NCI-H2107 treated with DMSO at 0.1 percent for 48 hours (cell line): ENCODE data around the gene ACSF2.
"Not testable (repeated sequence)": the region's sequence is repeated elsewhere in the genome, so short reads cannot be mapped to it uniquely, and the experiment has no call there.

Experiments used
- DNase-seq: peaks from one replicate; lab custom pipeline; 2025; ENCODE audit not compliant: unreplicated experiment; lab: John Stamatoyannopoulos, UW

The ACSF2 gene

GRCh38 chr17:50475775-50476544, 49.9 kb downstream of the ACSF2 start:
- not testable (repeated sequence) for DNase-seq

GRCh38 chr17:50476545-50477315, 50.7 kb downstream of the ACSF2 start:
- no peak for DNase-seq

- no peak for DNase-seq
Observed at GRCh38 chr17:50477976-50478375, 52.0 kb downstream of the ACSF2 start.

GRCh38 chr17:50478391-50479381, 52.7 kb downstream of the ACSF2 start, which contains the start of gene RSAD1:
RSAD1 (plus strand) TSS chr17:50478860; CDS start chr17:50478885, 25 bp downstream.
- peak; percentile 47 for DNase-seq

GRCh38 chr17:50479522-50480141, 53.6 kb downstream of the ACSF2 start:
- peak; percentile 49 for DNase-seq

- no peak for DNase-seq
Observed at GRCh38 chr17:50480142-50480764, 54.2 kb downstream of the ACSF2 start.

GRCh38 chr17:50480854-50481490, 55.0 kb downstream of the ACSF2 start:
- DNase-seq, result no peak

GRCh38 chr17:50481648-50482047, 55.6 kb downstream of the ACSF2 start:
- DNase-seq, result no peak

GRCh38 chr17:50482110-50482509, 56.1 kb downstream of the ACSF2 start:
- DNase-seq, result no peak

GRCh38 chr17:50482516-50482915, 56.5 kb downstream of the ACSF2 start:
- peak; percentile 69 for DNase-seq

- DNase-seq, result no peak
Observed at GRCh38 chr17:50483266-50483665, 57.2 kb downstream of the ACSF2 start.

GRCh38 chr17:50484386-50485155, 58.6 kb downstream of the ACSF2 start:
- no peak for DNase-seq

- no peak for DNase-seq
Observed at GRCh38 chr17:50487213-50488096, 61.4 kb downstream of the ACSF2 start.

- no peak for DNase-seq
Observed at GRCh38 chr17:50488880-50489279, 62.9 kb downstream of the ACSF2 start.

- DNase-seq, result no peak
Observed at GRCh38 chr17:50491505-50491904, 65.5 kb downstream of the ACSF2 start.

- no peak for DNase-seq
Observed at GRCh38 chr17:50492214-50492613, 66.2 kb downstream of the ACSF2 start.

- no peak for DNase-seq
Observed at GRCh38 chr17:50493744-50494143, 67.7 kb downstream of the ACSF2 start.
